Measurements from ENCODE around the gene MRTO4.
"Not testable (repeated sequence)": the region's sequence is repeated elsewhere in the genome, so short reads cannot be mapped to it uniquely, and the experiment has no call there.

MRTO4 gene

DNA sequence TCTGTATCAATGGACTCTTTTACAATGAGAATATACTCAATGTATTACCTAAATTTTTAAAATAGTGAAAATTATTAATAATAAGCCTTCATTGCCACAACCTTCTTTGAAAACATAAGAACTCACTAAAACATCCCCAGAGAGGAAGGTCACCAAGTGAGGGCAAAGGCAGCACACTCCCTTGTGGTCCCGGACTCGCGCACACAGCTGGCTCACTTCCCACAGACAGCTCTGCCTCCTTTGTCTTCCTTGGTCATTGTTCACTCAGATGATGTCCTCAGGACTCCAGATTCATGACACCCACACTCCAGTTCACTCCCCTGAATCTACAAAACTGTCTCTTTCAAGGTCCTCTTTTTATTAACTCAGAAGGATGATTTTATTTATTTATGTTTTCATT lies 22.4 kb upstream of the MRTO4 start:
- no peak for DNase-seq

- DNase-seq: no peak
These were observed 21.7 kb upstream of the MRTO4 start for GRCh38 chr1:19229828-19230325.

DNA sequence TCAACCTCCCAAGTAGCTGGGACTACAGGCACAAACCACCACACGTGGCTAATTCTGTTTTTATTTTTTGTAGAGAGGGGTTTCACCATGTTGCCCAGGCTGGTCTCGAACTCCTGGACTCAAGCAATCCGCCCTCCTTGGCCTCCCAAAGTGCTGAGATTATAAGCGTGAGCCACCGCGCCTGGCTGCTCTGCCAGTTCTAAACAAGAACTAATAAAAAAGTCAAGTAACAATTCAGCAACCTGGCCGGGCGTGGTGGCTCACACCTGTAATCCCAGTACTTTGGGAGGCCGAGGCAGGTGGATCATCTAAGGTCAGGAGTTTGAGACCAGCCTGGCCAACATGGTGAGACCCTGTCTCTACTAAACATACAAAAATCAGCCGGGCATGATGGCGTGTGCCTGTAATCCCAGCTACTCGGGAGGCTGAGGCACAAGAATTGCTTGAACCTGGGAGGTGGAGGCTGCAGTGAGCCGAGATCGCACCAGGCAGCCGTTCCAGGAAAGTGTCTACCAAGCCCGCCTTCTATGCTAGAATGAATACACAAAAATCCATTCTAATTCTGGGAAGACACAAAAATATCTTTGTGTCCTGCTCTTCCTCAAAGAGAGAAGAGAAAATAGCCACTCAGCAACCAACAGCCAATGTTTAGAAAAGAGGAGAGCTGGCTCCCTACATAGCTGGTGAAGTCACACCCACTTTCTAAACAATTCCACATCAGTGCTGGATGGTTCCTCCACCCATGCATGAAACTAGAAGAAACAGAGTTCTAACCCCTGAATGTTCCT lies 19.7 kb upstream of the MRTO4 start:
- DNase-seq: not testable (repeated sequence)

DNA sequence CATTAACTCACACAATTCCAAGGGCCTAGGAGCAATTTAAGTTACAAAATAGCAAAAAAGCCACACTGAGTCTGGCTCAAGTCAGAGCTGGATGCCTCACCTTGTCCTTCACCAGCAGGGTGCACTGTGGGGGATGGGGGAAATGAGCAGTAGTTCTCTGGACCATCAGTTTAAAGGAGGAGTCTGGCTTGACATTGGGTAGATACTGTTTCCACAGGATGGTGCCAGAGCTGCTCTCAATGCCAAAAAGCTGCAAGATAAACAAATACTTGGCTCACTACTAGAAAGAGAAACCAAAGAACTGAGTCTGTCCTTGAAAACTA lies 19.1 kb upstream of the MRTO4 start:
- DNase-seq: no peak

GRCh38 chr1:19234224-19234623 lies 17.4 kb upstream of the MRTO4 start:
- no peak for DNase-seq

DNA sequence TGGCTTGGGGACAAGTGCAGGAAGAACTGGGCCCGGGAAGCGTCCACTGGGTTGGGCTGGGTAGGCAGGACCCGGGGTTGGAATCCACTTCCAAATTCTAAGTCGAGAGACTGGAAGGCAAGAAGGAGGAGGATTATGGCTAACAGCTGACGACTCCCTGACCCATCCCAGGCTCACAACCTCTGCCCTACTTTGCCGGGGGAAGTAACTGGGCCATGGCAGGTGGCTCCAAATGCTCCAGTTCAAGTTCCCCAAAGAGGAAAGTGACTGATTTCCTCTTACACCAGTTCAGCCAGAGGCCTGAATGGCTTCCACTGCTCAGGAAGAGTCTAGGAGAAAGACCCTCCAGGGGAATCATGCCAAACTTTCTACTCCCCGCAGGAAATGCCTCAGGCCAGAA lies 11.7 kb upstream of the MRTO4 start:
- DNase-seq: no peak

DNA sequence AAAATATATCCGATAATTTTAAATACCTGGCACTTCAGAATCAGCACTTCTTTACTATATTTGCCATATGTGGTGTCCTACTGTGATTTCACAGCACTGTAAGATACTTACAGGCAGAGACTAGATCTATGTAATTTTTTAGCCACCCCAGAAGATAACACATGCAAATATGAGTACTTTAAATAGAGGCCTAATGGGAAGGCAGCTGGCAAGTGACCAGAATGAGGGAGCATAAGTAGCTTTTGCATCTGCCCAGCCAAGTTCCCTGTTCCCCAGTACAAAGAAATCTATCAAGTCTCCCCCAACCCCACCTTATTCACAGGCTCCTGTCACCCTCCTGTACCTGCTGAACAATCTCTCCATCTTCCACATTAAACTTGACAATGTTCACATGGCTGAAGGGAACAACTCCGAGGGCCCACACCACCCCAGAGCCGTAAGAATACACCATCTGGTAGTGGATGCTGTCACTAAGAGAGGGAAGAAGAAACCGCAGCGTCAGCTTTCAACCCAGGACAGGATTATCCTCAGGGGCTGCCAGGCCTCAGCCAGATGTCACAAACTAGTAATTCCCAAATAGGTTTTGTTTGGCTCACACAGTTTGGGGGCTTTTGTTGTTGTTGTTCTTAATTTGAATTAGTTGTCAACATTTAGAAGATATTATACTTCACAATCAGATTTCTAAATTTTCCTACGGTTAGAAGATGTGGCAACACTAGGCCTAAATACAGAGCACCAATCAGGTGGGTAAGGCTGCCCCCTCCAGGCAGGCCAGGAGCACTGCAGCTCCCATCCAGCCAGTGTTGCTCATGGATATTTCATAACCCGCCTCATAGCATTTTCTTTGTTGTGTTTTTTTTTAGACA lies 10.7 kb upstream of the MRTO4 start:
- peak; percentile 70 for DNase-seq

- DNase-seq: no peak
These were observed 838 bp upstream of the MRTO4 start for GRCh38 chr1:19250629-19251304.

- no peak for DNase-seq
These were observed 2.8 kb downstream of the MRTO4 start for GRCh38 chr1:19254416-19254815.

GRCh38 chr1:19255288-19255687 lies 3.7 kb downstream of the MRTO4 start:
- DNase-seq: no peak

DNA sequence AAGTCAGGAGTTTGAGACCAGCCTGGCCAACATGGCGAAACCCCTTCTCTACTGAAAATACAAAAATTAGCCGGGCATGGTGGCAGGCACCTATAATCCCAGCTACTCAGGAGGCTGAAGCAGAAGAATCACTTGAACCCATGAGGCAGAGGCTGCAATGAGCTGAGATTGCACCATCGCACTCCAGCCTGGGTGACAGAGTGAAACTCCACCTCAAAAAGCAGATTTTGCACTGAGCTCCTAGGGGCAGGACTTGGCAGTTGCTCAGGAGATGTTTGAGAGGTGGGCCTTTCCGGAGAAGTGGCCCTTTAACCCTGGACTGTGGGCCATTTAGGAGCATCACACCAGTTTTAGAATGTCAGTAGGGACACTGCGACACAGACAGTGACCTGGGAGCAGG lies 4.7 kb downstream of the MRTO4 start:
- not testable (repeated sequence) for DNase-seq

- no peak for DNase-seq
These were observed 5.7 kb downstream of the MRTO4 start for GRCh38 chr1:19257178-19257914.

DNA sequence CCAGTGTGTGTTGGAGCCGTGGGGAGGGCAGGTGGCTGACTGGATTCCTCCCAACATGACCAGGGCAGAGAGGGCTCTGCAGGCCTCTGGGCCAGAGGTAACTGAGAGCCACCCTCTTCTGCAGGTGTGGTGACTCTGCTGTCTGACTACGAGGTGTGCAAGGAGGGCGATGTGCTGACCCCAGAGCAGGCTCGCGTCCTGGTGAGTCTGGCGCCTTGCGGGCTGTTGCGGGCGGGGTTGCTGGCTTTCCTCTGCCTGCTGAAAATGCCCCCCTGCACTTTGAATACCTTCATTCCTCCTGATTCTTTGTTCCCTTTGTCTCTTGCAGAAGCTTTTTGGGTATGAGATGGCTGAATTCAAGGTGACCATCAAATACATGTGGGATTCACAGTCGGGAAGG lies 6.7 kb downstream of the MRTO4 start:
- no peak for DNase-seq

DNA sequence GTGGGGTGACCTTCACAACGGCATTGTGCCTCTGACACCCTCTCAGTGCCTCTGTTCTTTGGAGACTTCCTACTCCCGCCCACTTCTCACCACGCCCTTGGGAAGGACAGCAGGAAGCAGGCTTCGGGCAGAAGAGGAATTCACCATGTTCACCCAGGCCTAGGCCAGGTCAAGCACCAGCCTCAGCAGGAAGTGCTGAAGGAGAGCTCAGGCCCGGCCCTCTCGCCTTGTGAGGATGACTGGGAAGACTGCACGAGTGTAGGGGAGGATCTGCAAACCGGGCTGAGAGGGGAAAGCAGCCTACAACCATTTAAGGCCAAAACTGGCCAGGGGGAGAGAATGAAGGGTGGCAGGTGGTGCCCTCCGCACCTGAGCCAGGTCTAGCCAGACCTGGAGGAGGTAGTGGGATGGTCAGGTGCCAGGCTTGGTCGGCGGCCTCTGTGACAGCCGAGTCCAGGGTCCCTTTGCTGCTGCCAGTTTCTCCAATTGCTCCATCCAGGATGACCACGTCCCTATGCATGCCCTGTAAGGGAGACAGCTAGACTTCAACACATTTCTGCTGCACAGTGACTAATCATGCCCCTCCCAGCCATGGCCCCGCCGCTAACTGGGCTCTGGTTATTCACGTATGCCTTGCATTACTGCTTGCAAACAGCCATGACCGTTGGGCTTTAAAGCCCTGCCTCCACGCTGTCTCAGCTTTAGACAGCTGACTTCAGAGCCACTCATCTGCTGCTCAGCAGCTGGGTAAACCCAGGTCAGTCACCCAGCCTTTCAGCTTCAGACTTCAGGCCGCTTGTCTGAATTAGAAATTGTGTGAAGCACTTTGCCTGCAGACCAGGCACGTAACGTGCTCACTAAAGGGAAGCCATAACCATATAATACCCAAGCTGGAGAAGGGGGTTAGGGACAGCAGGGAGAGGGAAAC lies 8.9 kb downstream of the MRTO4 start:
- DNase-seq: no peak

DNA sequence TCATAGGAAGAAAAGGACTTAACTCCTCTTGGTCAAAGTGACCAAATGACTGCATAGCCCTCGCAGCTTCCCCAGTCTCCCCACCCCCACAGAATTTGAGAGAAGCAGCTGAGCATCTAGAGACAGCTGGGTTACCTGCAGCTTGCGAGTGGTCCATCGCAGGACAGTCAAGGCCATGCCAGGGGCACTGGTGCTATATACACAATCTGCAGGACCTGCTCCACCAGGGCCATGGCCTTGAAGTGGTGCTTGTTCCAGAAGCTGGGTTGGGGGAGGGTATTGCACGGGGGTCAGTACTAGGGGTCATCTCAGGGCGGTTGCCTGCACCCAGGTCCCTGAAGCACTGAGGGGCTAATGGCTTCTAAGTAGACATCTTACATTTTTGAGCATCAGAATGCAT lies 10.4 kb downstream of the MRTO4 start:
- no peak for DNase-seq

GRCh38 chr1:19262744-19263143 lies 11.1 kb downstream of the MRTO4 start:
- no peak for DNase-seq

DNA sequence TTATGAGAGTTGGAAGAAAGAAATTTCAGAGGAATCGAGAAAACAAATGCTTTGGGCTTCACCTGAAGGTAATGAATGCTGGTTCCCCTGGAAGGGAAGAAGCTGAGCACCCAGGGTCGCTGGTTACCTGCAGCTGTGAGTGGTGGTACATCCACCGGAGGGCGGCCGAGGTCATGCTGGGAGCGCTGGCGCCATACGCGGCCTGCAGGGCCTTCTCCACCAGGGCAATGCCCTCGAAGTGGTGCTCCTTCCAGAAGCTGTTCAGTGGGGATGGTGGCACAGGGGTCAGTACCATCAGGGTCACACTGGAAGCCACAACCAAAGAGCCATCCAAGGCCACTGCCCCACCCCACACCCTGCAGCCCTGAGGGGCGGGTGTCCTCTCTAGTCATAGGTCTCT lies 16.8 kb downstream of the MRTO4 start:
- no peak for DNase-seq

GRCh38 chr1:19269427-19270342 lies 18.1 kb downstream of the MRTO4 start:
- not testable (repeated sequence) for DNase-seq

DNA sequence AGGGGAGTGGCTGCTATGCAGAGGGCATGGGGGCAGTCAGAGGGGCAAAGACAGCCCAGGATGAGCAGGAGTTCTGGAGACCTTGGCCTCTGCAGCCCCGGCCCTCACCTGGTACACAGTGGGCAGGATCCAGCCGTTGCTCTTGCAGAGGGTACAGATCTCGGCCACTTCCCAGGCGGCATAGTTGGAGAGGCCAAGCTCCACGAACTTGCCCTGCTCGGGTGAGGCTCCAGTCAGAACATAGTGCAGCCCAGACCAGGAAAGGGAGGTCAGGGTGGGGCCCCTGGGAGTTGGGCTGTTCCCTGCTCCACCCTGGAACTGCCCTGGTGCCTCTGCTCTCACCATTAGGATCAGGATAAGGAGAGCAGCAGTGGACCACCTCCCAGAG lies 18.7 kb downstream of the MRTO4 start:
- DNase-seq: not testable (repeated sequence)

GRCh38 chr1:19272064-19272463 lies 20.5 kb downstream of the MRTO4 start:
- no peak for DNase-seq

Data from activated CD8-positive, alpha-beta memory T cell treated with anti-CD3 and anti-CD28 coated beads, Interleukin-2, amount 50 U/mL, for 4 hours (primary cell).